ENCODE results near the gene SCUBE3.

SCUBE3 gene

DNA sequence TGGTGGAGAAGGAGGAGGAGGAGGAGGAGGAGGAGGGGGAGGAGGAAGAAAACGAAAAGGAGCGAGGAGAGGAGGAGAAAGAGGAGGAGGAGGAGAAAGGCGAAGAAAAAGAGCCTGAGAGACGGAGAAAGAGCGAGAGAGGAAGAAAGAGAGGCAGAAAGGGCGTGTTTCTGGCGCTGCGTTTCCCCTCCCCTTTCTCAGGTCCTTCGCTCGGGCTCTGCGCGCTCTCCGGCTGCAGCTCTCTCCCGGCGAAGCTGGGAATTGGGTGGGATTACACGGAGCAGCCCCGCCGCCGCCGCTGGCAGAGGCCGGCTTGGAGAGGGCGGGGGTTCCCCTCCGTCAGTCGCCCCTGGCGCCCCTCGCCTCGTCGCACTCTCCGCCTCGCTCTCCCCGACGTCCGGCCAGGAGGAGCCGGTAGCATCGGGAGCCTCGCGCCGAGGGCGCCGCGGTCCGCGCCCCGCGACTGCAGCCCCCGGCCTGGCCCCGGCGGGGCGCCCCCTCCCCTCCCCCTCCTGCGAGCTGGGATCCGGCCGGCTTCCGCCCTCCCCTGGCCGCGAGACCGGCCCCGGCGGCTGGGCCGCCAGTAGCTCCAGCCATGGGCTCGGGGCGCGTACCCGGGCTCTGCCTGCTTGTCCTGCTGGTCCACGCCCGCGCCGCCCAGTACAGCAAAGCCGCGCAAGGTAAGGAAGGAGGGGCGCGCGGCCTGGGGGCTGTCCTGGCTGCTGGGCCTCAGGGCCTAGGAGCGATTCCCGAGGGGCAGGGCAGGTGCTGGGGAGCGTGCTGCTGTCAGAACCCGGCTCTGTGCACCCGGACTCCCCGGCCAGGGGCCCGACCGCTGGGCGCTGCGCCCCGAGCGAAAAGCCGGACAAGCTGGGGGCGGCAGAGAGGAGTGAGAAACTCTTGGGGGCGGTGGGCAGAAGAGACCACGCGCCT lies at the start of gene SCUBE3:
Gene SCUBE3 (plus strand): TSS at position 133 of the 933 bp plus-strand sequence. CDS start 463 bp downstream, at position 596.
- DNase-seq (ENCODE audit: extremely low spot score, insufficient read length, low read depth) (peak; percentile 17), FAIRE-seq (peak; percentile 62)

DNA sequence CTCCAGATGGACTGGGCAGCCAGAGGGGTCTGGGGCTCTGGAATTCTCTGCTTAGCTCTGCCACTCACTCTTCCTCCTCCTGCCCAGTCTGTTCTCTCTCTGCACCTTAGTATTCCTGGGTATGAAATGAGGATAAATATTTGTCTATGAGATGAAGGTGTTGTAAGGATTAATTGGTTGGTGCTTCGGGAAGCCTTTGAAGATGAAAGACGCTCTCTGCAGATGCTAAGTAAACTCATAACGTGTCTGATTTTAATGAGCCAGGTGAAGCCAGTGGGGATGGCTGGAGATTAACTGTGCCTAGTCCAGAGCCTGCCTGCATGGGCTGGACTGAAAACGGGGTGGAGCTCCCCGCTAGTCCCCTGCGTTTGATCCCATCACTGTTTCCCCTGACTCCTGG lies 49.5 kb upstream of the SCUBE3 start:
- no peak for DNase-seq (ENCODE audit: extremely low spot score, insufficient read length, low read depth)
- no peak for FAIRE-seq

DNA sequence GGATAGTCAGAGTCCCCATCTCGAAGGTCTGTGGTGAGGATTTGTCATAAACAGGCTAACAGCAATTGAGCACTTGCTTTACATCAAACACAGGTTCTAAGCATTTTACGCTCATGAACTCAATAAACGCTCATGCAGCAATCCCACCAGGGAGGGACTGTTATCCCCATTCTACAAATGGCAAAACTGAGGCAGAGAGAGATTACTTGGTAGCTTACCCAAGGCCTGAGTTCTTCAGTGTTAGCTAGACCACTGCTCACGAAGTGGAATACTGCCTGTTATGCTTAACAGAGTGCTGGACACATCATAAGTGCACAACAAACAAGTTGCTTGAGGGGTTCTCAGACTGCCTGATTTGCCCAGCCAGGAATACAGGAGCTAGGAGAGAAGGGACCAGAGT lies 48.9 kb upstream of the SCUBE3 start:
- no peak for FAIRE-seq
- no peak for DNase-seq (ENCODE audit: extremely low spot score, insufficient read length, low read depth)

DNA sequence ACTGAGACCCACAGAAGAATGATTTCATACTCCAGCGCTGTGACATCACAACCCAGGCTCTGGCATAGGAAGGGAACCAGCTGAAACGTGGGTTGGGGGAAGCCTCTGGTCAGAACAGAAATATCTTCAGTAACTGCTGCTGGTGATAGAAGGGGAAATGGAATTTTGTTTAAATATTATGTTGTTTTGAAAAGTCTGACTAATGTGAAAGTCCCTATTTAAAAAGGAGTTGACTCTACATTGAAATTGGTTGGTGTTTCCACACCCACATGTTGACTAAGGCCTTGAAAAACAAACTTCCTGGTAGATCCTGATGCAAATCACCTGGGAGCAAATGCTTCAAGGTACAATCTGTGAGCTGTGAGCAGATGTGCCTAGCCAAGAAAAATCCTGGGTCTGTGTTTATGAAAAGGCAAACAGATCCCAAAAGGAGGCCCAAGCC lies 48.1 kb upstream of the SCUBE3 start:
- DNase-seq (ENCODE audit: extremely low spot score, insufficient read length, low read depth) (no peak), FAIRE-seq (no peak)

GRCh38 chr6:35166116-35166515 lies 47.6 kb upstream of the SCUBE3 start:
- no peak for DNase-seq (ENCODE audit: extremely low spot score, insufficient read length, low read depth)
- no peak for FAIRE-seq

- FAIRE-seq (no peak), DNase-seq (ENCODE audit: extremely low spot score, insufficient read length, low read depth) (no peak)
Observed at GRCh38 chr6:35166520-35166919, 47.2 kb upstream of the SCUBE3 start.

DNA sequence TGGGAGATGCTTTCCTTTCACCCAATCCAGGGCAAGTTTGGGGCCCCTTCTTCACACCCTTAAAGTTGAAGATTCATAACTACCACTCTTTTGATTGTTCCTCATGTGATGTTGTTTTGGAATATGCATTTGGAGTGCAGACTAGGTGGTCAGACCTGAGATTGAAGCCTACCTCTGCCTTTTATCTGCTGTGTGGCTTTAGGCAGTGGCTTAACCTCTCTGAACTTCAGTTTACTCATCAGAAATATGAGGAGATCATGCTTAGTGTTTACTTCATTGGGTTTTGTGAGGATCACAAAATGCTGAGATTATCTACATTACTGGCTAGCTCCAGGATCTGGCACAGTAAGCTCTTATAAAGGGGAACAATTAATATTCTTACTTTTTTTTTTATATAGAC lies 46.3 kb upstream of the SCUBE3 start:
- FAIRE-seq: no peak

GRCh38 chr6:35168461-35168861 lies 45.3 kb upstream of the SCUBE3 start:
- FAIRE-seq (no peak), DNase-seq (ENCODE audit: extremely low spot score, insufficient read length, low read depth) (no peak)

More for the DNA sequence above, 46.3 kb upstream of the SCUBE3 start:
- DNase-seq (ENCODE audit: extremely low spot score, insufficient read length, low read depth): no peak

DNA sequence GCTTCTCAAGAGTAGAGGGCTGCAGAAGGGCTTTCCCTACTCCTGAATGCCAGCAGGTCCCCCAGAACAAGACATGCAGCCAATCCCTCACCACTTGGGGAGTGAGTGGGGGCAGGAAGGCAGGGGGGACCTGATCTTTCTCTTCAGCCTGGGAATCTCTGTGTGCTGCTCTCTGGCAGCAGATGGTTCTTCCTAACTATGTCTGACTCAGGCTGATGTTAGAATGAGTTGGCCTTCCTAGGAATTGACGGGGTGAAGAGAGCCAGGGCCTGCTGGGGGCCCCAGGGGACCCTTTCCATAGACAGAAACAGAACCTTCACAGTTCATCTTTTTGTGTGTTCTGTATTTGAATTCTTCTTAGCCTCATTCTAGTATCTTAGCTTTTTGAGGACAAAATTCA lies 43.6 kb upstream of the SCUBE3 start:
- DNase-seq (ENCODE audit: extremely low spot score, insufficient read length, low read depth) (no peak), FAIRE-seq (no peak)

GRCh38 chr6:35170891-35171290 lies 42.9 kb upstream of the SCUBE3 start:
- FAIRE-seq: no peak
- DNase-seq (ENCODE audit: extremely low spot score, insufficient read length, low read depth): no peak

DNA sequence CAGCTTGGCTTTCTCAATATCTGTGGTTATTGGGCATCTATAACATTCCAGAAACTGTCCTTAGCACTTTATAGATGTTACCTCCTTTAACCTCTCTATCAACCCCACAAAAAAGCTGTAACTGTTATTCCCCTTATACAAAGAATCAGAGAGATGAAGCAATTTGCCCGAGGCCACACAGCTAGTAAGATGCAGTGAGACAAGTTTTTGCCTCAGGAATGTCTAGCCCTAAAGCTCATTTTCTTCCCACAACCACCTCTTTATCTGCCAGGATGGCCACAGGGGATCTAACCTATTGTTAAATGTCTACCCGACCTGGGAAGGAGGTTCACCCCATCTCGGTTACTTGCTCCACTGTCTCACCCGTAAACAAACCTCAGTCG lies 40.7 kb upstream of the SCUBE3 start:
- DNase-seq (ENCODE audit: extremely low spot score, insufficient read length, low read depth) (no peak), FAIRE-seq (no peak)

- DNase-seq (ENCODE audit: extremely low spot score, insufficient read length, low read depth) (no peak), FAIRE-seq (no peak)
Observed at GRCh38 chr6:35173427-35174087, 40.2 kb upstream of the SCUBE3 start.

DNA sequence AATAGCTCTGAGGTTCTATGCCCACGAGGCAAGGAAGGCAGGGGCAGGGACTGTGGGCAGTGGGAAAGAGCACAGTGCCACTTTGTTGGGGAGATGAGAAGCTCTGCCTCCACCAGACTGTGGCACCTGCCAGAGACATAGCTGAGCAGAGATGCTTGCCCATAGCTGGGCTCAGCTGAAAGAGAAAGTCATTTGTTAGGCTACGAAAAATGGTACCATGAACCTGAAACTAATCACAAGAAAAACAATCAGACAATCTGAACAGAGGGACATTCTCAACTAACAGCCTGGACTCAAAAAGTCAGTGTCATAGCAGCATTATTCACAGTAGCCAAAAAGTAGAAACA lies 39.7 kb upstream of the SCUBE3 start:
- FAIRE-seq: no peak
- no peak for DNase-seq (ENCODE audit: extremely low spot score, insufficient read length, low read depth)

DNA sequence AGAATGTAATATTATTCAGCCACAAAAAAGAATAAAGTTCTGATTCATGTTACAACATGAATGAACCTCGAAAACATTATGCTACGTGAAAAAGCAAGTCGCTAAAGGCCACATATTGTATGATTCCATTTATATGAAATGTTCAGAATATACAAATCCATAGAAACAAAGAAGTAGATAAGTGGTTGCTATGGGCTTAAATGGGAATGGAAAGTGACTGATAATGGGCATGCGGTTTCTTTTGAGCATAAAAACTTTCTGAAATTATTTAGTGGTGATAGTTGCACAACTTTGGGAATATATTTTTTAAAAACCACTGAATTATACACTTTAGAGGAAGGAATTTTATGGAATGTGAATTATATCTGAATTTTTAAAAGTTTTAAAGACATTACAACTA lies 39.3 kb upstream of the SCUBE3 start:
- DNase-seq (ENCODE audit: extremely low spot score, insufficient read length, low read depth) (no peak), FAIRE-seq (no peak)

DNA sequence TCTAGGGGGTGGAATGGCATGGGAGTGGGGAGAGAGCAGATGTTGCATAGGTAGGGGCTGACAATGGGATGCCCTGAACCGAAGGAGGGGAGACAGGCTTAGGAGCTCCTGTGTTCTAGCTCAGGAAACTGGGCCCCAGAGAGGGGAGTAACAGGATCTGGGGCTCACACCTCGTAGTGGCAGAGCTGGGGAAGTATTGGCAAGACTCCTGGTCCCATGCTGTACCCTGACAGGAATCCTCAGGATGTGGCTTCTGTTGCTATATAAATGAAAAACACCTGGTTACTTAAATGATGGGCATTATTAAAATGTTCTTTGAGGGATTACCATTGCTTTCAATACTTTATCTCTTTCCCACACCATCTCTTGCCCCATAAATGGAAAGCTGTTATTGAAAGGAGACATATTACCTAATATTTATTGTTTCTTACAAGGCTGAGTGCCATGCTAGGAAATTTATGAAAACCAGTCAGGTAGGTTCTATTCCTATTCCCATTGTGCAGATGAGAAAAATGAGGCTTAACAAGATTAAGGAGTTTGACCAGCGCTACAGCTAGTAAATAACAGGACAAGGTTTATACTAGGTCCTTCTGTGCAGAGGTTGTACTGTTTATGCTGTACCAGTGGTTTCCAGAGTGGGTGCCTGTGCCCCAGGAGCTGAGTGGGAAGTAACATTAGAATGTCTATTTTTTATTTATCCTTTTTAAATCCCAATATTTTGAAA lies 37.3 kb upstream of the SCUBE3 start:
- FAIRE-seq (no peak), DNase-seq (ENCODE audit: extremely low spot score, insufficient read length, low read depth) (no peak)

DNA sequence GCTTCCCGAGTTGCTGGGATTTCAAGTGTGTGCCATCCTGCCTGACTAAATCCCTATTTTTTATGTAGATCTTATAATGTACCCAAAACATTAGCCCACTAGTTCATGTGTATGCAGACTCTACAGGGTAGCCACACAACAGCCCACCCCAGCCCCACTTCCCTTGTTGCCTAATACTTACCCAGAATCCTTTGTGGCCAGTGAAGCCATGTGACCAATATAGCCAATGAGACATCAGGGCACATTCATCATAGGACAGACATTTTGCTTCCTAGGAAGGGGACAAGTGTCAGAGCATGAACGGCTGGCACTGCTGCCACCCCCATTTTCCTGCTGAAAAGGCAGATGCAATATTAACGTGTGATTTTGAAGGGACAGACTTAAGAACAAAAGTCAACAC lies 36.6 kb upstream of the SCUBE3 start:
- FAIRE-seq: no peak
- no peak for DNase-seq (ENCODE audit: extremely low spot score, insufficient read length, low read depth)

DNA sequence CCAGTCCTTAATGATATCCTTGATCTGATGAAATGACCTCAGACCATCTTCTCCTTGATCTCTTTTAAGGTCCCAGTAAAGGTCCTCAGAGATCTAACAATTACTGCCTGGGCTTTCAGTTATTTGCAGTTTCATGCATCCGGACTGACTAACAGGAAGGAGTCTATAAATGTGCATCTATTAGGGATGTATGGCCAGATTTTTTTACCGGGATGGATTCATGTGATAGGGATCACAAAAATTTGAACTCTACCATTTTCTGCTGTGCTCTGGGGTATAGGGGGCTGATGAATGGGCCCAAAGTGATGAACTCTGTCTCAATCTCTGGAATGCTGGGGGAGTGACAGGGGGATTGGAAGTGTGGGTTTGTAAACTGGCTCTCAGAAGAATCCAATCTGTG lies 36.2 kb upstream of the SCUBE3 start:
- FAIRE-seq (no peak), DNase-seq (ENCODE audit: extremely low spot score, insufficient read length, low read depth) (no peak)

DNA sequence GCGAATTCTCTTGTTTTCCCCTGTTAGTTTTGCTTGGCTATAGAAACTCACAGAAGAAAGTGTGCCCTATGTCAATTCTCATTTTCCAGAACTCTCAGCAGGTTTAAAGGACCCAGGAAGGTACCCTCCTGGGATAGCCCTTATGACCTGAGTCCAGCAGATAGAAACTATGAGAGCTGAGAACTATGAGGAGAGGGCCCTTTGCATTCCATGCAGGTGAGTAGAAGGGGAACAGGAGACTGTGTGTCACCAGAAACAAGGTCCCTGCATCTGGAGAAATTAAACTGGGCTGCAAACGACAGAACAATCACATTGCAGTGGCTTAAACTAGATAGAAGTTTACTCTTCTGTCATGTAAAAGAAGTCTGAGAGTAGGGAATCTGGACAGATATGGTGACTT lies 35.7 kb upstream of the SCUBE3 start:
- DNase-seq (ENCODE audit: extremely low spot score, insufficient read length, low read depth) (no peak), FAIRE-seq (no peak)

DNA sequence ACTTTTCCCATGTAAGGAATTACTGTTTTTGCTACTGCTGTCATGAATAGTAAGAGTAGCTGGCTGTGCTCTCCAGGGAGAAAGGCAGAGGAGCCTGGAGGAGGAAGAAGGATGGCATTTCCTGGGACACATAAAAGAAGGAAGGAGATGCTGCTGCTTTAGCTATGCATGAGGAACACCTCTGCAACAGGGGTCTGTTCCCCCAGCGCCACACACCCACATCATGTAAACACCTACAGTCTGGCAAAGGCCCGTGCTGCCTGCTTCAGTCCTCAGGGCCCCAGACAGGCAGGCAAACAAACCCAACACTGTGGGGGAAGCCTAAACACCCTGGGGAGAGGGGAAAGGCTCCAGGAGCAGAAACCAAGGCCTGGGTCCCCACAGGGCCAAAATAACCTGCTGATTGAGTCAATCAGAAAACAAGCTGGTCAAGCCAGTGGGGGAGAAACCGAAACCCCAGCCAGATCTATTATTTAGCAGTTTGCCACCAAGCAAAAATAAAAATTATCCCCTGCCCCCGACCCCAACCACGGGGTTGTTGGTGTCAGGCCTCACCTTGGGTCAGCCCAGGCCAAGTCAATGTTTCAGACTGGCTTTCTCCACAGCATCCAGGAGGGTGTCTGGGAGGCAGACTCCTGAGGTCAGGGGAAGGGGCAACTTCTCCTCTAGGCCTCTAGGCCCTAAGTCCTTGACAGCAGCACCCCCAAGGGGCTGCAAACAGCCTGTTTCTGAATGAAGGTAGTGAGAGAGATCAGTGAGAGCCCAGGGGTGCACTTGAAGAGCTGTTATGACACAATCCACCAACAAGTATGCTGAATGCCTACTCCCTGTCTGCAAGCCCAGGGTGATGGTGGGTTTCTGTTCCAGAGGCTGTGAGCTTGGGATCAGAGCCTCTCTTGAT lies 34.6 kb upstream of the SCUBE3 start:
- DNase-seq (ENCODE audit: extremely low spot score, insufficient read length, low read depth): no peak
- no peak for FAIRE-seq
